Lower leg skin (tissue), 3 donors: ENCODE measurements around the gene PCGF5.
"Not testable (repeated sequence)": the region's sequence is repeated elsewhere in the genome, so short reads cannot be mapped to it uniquely, and the experiment has no call there.

Experiments
- CTCF ChIP-seq, 3 donors: fragments of 450-650 bp; IDR thresholded peaks; one replicate each; pipeline ENCODE4 v1.5.1; 2016; ENCODE audit warnings: antibody characterized with exemption in 3 of 3, mild to moderate bottlenecking in 3 of 3, moderate library complexity in 2 of 3
- POLR2A ChIP-seq, 2 donors: fragments of 450-650 bp; IDR thresholded peaks; one replicate each; pipeline ENCODE4 v1.6.1; 2016 to 2017; ENCODE audit warnings: antibody characterized with exemption in 2 of 2, mild to moderate bottlenecking in 1 of 2, moderate library complexity in 1 of 2

- not testable (repeated sequence) for TF ChIP-seq CTCF, POLR2A (IDR thresholded peaks at IDR 0.05)
Observed at GRCh38 chr10:91323293-91323905, 102.9 kb downstream of the PCGF5 start.
